Stimulated activated CD4-positive, alpha-beta T cell treated with anti-CD3 and anti-CD28 coated beads, TNF-alpha, amount 100 ng/mL, for 4 hours (primary cell): ENCODE data around the gene RNF157.

Source experiments
- DNase-seq, 3 experiments: peaks; one replicate each; pipeline ENCODE4 v3.0.0-alpha.2; 2020; ENCODE audit warnings: low read depth in 3 of 3

The RNF157 gene

GRCh38 chr17:76140661-76141211 is 99.6 kb downstream of the RNF157 start:
- no peak for DNase-seq

GRCh38 chr17:76139801-76140660 is 100.3 kb downstream of the RNF157 start:
- DNase-seq = no peak

GRCh38 chr17:76138896-76139752 is 101.2 kb downstream of the RNF157 start:
- DNase-seq = no peak

DNA sequence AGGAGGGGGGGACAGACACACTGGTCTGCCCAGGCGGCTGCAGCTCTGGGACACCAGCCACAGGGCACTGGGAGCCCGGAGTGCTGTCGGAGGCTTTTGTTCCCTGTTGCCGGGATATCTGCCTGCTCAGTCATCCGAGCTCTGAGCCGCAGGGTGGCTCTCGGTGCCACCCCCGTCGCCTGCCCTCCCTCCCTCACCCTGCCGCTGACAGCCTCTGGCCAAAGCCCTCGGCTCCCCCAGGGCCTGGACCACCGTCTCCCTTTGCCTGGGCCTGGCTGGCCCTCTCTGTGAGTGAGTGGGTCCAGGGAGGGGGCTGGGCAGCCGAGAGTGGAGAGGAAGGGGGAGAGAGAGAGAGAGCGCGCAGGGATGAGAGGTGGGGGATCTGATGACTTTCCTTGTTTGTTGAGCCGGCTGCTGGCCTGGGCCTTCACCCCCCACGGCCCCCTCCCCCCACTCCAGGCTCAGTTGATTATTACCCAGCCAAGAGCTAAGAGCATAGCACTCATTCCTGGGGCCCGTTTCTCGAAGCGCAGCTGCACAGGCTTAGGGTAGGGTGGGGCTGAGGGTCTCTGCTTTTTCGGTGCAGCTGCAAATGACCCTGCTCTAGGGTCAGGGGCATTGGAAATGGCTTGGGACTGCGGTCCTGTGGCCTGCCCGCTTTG is 101.9 kb downstream of the RNF157 start:
- no peak for DNase-seq

GRCh38 chr17:76137351-76138233 is 102.7 kb downstream of the RNF157 start:
- DNase-seq = no peak

DNA sequence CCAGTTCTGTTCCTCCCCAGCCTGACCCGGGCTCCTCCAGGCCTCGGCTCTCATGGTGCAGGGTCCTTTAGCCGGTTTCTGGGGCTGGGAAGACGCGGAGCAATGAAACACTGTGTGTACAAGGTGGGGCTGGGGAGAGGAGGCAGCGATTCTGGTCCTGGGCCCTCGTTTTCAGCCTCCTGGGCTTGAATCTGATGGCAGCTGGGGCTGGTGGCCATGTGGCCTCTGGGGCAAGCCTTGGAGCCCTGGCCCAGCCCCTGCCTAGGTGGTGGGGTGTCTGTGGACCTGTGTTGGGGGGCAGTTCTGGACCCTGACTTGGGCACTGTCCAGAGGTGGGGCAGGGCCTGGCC is 103.3 kb downstream of the RNF157 start:
- no peak for DNase-seq

DNA sequence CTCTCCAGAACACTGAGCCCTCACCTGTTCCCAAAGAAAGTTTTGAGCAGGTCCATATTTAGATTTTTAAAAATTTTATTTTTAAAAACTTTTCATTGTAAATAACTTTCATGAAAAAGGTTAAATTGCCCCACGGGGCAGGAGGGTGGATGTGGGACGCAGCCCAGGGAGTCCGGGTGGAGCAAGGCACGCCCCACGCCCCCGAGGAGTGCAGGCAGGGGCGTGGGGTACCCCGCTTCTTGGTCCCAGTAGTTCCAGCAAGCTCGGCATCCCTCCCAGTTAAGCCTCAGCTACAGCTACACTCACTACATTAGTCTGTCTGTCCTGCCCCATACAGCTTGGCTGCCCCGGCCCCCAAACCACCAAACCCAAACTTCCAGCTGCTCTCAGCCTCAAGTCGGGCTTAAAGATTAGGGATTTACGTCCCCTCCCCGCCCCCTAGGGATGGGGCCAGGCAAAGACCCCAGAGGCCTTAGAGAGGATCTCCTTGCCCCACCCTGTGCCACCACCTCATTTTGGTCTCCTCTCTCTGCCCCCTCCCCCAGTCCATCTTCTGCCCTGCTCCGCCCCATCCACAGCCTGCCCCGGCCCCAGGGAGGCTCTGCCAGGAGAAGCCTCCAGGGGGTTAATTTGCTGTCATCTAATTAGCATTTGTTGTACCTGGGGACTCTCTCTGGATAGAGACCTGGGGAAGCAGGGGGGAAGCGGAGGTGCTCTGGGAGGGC is 103.9 kb downstream of the RNF157 start:
- no peak for DNase-seq

- DNase-seq = no peak
Observed at GRCh38 chr17:76135810-76136188, 104.5 kb downstream of the RNF157 start.

DNA sequence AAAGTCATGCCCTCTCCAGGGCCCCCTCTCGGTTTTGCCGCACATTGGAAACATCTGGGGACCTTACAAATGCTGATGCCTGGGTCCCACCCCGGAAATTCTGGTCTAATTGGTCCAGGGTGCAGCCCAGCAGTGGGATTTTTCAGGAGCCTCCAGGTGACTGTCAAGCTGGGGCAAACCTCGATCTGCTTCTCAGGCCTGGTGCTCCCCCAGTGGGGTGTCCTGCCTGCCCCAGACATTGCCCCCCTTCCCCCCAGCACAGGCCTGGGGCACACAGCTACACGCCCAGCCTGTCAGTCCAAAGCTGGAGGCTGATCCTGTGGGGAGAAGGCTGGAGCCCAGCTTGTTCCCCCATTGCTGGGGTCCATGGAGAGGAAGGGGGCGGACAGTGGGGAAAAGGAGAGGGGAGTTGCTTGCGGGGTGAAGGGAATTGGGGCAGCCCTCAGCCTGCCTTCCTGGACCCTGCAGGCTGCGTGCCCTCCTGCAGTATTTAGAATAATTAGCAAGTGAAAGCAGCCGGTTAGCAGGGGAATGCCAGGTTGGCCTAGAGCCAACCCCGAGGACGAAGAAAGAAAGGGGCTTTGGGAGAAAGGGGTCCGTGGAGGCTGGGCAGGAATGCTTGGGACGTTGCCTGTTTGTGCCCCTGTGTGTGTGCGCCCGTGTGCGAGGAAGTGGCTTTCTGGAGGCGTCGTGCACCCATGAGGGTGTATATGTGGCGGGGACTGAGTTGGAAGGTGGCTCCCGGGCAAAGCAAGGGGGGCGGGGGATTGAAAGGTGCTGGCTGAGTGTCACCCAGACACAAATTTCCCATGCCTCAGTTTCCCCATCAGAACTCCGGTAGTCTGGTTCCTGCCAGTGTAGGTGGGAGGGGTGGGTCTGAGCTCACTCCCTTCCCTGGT is 105.1 kb downstream of the RNF157 start:
- DNase-seq = no peak

- no peak for DNase-seq
Observed at GRCh38 chr17:76132574-76133338, 107.5 kb downstream of the RNF157 start.

DNA sequence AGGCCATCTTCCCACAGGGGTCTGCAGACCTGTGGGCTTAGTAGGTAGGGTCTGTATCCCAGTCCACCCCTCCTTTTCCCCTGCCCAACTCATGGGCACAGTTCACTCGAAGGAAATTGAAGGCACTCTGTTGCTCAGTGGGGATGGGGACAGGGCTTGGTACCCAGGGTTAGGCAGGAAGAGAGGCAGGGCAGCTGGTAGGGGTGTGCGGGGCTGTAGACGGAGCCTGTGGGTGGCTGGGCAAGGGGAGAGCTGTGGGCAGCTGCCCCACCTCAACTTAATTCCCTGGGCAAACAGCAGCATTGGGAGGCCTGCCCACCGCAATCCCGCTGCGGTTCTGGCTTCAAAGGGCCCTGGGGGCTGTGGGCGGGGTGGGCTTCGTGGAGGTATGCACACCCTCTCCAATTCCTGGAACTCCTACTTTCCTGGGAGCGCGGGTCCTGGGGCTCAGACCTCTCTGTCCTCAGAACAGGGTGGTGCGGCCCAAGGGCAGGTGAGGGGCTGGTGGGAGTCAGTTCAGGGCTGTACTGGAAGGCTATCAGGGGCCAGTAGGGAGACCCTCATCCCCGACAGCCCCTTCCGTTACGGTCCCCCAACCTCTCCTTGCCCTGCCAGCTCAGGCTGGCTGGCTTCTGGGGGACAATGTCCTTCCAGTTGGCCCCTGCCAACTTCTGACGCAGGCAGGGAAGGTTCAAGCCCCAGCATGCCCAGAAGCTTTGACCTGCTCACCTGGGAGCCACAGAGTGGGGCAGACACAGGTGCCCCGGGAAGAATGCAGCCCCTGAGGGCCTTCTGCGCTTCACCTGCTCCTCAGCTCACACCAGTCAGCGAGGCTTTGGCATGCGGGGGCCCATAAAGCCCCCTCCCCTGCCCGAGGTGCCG is 108.4 kb downstream of the RNF157 start:
- no peak for DNase-seq

DNA sequence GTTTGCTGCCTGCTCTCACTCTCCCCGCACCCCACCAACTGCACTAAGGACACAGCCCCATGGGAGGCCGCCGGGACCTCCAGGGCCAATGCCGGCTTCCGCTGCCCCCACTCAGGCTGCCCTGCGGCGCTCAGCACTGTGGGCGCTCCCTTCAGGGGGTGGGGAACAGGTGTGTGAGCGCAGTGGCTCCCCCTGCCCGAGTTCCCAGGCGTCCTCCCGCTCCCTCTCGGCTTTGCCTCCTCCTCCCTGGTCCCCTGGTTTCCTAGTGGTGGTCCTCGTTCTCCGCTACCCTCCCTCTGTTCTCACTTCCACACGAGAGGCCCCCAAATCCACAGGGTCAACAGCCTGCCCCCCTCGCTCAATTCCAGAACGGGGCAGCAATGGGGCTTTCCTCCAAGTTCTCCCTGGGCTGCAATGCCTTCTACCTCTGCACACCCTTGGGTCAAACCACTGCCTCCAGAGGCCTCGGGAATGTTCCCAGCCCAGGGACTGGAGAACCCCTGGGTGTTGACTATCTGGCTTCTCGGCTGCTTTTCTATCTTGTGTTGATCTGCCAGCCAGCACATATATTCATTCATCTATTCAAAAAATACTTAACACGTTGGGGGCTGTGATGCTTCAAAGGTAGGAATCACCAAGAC is 109.1 kb downstream of the RNF157 start:
- no peak for DNase-seq

DNA sequence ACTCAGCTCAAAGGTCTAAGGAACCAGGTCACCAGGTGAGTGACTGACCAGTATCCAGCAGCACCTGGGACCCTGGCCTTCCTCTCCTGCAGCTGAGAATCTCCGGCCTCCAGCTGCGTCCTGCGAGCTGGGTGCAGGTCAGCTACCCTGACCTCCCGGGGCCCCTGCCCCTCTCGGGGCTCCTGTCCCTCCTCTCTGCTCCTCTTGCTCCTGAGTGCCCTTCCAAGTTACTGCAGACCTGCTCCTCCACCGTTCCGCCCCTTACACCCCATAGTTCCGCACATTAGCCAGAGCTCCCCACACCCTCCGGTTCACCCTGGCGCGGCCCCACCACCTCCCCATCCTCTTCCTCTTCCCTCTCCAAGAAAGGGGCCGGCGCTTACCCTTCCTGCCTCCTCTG is 109.8 kb downstream of the RNF157 start:
- DNase-seq = no peak

- DNase-seq = no peak
Observed at GRCh38 chr17:76125922-76126321, 114.4 kb downstream of the RNF157 start.

GRCh38 chr17:76125391-76125675 is 115.0 kb downstream of the RNF157 start:
- DNase-seq = no peak

DNA sequence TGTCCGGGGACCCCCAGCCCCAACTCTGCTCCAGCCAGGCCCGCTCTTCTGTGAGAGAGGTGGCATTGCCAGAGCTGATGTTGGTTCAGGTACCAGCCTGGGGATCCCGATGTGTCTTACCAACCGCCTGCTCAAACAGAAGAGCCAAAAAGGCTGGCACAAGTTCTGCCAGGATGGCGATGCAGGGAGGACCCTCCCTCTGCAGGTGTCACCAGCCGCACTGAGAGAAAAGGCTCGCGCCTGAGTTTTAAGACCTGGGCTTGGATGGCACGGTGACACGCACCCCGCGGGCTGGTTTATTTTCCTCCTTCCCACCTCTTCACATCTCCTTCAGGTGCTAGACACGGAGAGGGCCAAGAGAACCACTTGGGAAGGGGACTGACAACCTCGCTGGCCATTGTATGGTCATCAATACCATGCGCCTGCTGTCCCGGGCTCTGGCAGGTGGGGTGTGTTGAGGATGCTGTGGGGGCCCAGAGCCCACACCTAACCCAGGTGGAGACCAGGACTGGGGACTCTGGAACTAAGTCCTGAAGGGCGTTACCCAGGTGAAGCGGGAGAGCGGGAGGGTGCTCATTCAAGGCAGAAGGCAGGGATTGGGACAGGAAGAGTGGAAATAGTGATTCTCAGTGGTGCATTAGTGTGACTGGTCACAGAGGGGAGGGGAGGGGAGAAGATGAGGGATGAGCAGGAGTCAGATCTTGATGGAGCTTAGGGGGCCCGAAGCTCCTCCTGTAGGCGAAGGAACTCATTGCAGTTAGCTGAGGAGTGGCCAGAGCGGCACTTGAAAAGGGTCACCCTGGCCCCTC is 115.5 kb downstream of the RNF157 start:
- DNase-seq = no peak
